SW480 (cell line): ENCODE measurements around the gene SEC14L5.
A peak's percentile ranks its signal among the peaks of the same experiment; 100 is the strongest.

Experiments used
- DNase-seq: peaks from one replicate; pipeline ENCODE4 v3.0.0-alpha.2; 2016; ENCODE audit warnings: low spot score

SEC14L5 gene

GRCh38 chr16:4957720-4958509 is at the start of gene SEC14L5:
TSS of gene SEC14L5 (plus strand) at chr16:4958330. CDS start at chr16:4959324, 994 bp downstream.
- peak; percentile 97 for DNase-seq

GRCh38 chr16:4908854-4909401 is 49.2 kb upstream of the SEC14L5 start:
- DNase-seq: no peak

GRCh38 chr16:4909825-4910224 is 48.3 kb upstream of the SEC14L5 start:
- DNase-seq: no peak

- no peak for DNase-seq
Observed at GRCh38 chr16:4910828-4911227, 47.3 kb upstream of the SEC14L5 start.

GRCh38 chr16:4911970-4912386 is 46.2 kb upstream of the SEC14L5 start:
- DNase-seq: no peak

- no peak for DNase-seq
Observed at GRCh38 chr16:4913130-4913773, 44.9 kb upstream of the SEC14L5 start.

- DNase-seq: no peak
Observed at GRCh38 chr16:4913774-4914525, 44.2 kb upstream of the SEC14L5 start.

- DNase-seq: no peak
Observed at GRCh38 chr16:4914528-4915225, 43.5 kb upstream of the SEC14L5 start.

- peak; percentile 85 for DNase-seq
Observed at GRCh38 chr16:4915226-4915761, 42.8 kb upstream of the SEC14L5 start.

GRCh38 chr16:4917117-4917516 is 41.0 kb upstream of the SEC14L5 start:
- DNase-seq: no peak

GRCh38 chr16:4918781-4919251 is 39.3 kb upstream of the SEC14L5 start:
- DNase-seq: peak; percentile 52

- no peak for DNase-seq
Observed at GRCh38 chr16:4920826-4921225, 37.3 kb upstream of the SEC14L5 start.

- no peak for DNase-seq
Observed at GRCh38 chr16:4922721-4923342, 35.3 kb upstream of the SEC14L5 start.

- DNase-seq: no peak
Observed at GRCh38 chr16:4923853-4924252, 34.3 kb upstream of the SEC14L5 start.

GRCh38 chr16:4924593-4925292 is 33.4 kb upstream of the SEC14L5 start:
- DNase-seq: peak; percentile 90

- no peak for DNase-seq
Observed at GRCh38 chr16:4925293-4925607, 32.9 kb upstream of the SEC14L5 start.

GRCh38 chr16:4925791-4926190 is 32.3 kb upstream of the SEC14L5 start:
- peak; percentile 23 for DNase-seq

- no peak for DNase-seq
Observed at GRCh38 chr16:4926928-4927327, 31.2 kb upstream of the SEC14L5 start.

- no peak for DNase-seq
Observed at GRCh38 chr16:4927661-4928060, 30.5 kb upstream of the SEC14L5 start.

- no peak for DNase-seq
Observed at GRCh38 chr16:4928227-4928626, 29.9 kb upstream of the SEC14L5 start.
